Measurements from ENCODE around the gene CHPF. TPM values are rescaled to one million over a fixed set of nuclear protein-coding genes. Genes with fewer than 3 reads are reported as not detected.
A peak's percentile ranks its signal among the peaks of the same experiment; 100 is the strongest.

CHPF gene
- total RNA-seq, 1 experiment from 2014 or later, result 78.2 TPM

DNA sequence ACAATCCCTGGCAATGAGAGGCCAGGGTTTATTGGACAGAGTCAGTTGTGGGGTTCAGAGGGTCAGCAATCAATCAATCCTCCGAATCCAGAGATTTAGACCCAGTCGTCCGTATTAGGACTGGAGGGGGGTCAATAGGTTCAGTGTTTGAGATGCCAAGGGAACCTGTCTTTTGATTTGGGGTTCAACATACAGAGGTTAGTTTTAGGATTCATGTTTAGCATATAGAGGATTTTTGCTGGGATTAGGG lies 44.6 kb downstream of the CHPF start:
- ChIA-PET CTCF (interaction anchor here (0.7 to 2.9 kb wide), 6 partner anchors 11 to 111 kb away, joined by 3 to 19 read pairs (median 8); partner anchors contain the start of gene DNPEP), POLR2A (ENCODE audit: unreplicated experiment) (interaction anchor here (0.6 to 0.7 kb wide), 3 partner anchors 31 to 196 kb away, joined by 3 to 7 read pairs (median 6); no protein-coding TSS in a partner anchor)
- H3K79me2 ChIP-seq (ENCODE audit: low read depth), result peaks cover 18% of the 10 kb centered on the region; the same call in 1 of the 2 replicates
- no peaks in the 10 kb centered on the region; the same call in 1 of the 2 replicates for H3K36me3 ChIP-seq (ENCODE audit: low read depth)
- BruUV-seq (replicated peaks), result no TSS peak
- H2AFZ ChIP-seq, result peak overlapping the region; percentile 73
- intact Hi-C loops (cut with micrococcal nuclease; ENCODE audit: unreplicated experiment), result loop anchor here (5.0 kb wide), 1 partner anchor 42 kb away; no protein-coding TSS in a partner anchor
- TF ChIP-seq, protein P1, sequence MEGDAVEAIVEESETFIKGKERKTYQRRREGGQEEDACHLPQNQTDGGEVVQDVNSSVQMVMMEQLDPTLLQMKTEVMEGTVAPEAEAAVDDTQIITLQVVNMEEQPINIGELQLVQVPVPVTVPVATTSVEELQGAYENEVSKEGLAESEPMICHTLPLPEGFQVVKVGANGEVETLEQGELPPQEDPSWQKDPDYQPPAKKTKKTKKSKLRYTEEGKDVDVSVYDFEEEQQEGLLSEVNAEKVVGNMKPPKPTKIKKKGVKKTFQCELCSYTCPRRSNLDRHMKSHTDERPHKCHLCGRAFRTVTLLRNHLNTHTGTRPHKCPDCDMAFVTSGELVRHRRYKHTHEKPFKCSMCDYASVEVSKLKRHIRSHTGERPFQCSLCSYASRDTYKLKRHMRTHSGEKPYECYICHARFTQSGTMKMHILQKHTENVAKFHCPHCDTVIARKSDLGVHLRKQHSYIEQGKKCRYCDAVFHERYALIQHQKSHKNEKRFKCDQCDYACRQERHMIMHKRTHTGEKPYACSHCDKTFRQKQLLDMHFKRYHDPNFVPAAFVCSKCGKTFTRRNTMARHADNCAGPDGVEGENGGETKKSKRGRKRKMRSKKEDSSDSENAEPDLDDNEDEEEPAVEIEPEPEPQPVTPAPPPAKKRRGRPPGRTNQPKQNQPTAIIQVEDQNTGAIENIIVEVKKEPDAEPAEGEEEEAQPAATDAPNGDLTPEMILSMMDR (conservative IDR thresholded peaks at IDR 0.05), result no peak
- TF ChIP-seq EZH2 (IDR thresholded peaks at IDR 0.05; ENCODE audit: low read depth), result no peak
- H3K27ac ChIP-seq, result peak overlapping the region; percentile 81
- no peaks in the 10 kb centered on the region for H3K9me2 ChIP-seq (ENCODE audit: insufficient read depth)
- no peak for DNase-seq
- peaks cover 7% of the 10 kb centered on the region; the same call in 1 of the 2 replicates for H3K27me3 ChIP-seq (ENCODE audit: insufficient read depth, low read depth)
- peaks cover 4% of the 10 kb centered on the region; the same call in 1 of the 2 replicates for H3F3A ChIP-seq (ENCODE audit: insufficient read depth, low read depth)
- peak overlapping the region; percentile 94 for H3K4me2 ChIP-seq
- peak overlapping the region; percentile 74 for H3K4me3 ChIP-seq
- H3K4me1 ChIP-seq (replicated peaks; ENCODE audit: insufficient read depth), result peaks cover 19% of the 10 kb centered on the region
- H3K9me3 ChIP-seq (ENCODE audit: insufficient read depth, low read depth), result no peaks in the 10 kb centered on the region
- H4K20me1 ChIP-seq (ENCODE audit: insufficient read depth), result no peaks in the 10 kb centered on the region

DNA sequence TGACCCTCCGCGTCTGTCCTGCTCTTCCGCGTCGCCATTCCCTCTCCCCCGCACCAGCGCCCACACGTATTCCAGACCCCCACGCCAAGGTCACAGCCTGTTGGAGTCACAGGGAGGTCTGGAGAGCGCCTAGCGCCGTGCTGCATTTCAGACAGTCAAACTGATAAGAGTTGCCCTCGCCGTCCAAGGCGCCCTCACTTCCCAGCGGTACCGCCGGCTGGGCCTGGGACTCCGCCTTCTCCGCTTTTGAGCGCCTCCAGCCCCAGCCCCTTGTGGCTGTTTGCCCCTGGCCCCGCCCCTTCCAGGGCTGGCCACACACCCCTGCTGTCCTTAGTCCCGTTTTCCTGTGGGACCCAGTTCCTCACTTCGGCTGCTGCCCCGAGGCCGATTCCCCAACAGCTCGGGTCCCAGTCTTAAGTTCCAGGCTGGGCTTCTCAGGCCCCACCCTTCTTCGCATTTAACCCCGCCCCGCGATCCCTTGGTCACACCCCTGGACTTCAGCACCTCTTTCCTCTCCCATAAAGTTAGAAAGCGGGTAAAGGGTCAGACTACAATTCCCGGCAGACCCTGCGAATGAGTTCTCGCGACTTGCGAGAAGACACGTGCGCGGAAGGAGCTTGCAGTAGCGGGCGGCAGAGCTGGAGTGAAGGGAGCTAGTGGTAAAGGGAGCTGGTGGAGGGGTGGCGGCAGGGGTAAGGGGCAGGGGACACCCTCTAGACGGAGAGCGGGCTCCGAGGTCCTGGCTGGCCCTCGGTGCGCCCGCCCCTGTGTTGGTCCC lies 45.1 kb downstream of the CHPF start, which contains the start of gene GMPPA:
Gene GMPPA, plus strand, starts transcription at position 612 of the 778 bp plus-strand sequence. CDS start 1,085 bp downstream, outside the sequence.
- no TSS peak for BruUV-seq (replicated peaks)
- Histone ChIP-seq H3K27ac (peak within 1 kb of the TSS; percentile 81), H3K27me3 (ENCODE audit: insufficient read depth, low read depth) (peaks cover 7% of the 10 kb centered on the region; the same call in 1 of the 2 replicates), H4K20me1 (ENCODE audit: insufficient read depth) (no peaks in the 10 kb centered on the region), H3K9me2 (ENCODE audit: insufficient read depth) (no peaks in the 10 kb centered on the region), H3F3A (ENCODE audit: insufficient read depth, low read depth) (peaks cover 4% of the 10 kb centered on the region; the same call in 1 of the 2 replicates), H3K9me3 (ENCODE audit: insufficient read depth, low read depth) (no peaks in the 10 kb centered on the region), H3K4me3 (peak within 1 kb of the TSS; percentile 74), H3K4me2 (peak within 1 kb of the TSS; percentile 94), H3K4me1 (replicated peaks; ENCODE audit: insufficient read depth) (peaks cover 19% of the 10 kb centered on the region), H3K36me3 (ENCODE audit: low read depth) (no peaks in the 10 kb centered on the region; the same call in 1 of the 2 replicates), H2AFZ (peak within 1 kb of the TSS; percentile 95), H3K79me2 (ENCODE audit: low read depth) (peaks cover 18% of the 10 kb centered on the region; the same call in 1 of the 2 replicates)
- CTCF ChIA-PET, result interaction anchor here (0.5 to 2.9 kb wide), 8 partner anchors 11 to 141 kb away, joined by 3 to 19 read pairs (median 8); partner anchors contain the start of gene DNPEP
- TF ChIP-seq, protein P1 (conservative IDR thresholded peaks at IDR 0.05), result no peak
- no peak for TF ChIP-seq EZH2 (IDR thresholded peaks at IDR 0.05; ENCODE audit: low read depth)
- DNase-seq, result peak; percentile 97
- intact Hi-C loops (cut with micrococcal nuclease; ENCODE audit: unreplicated experiment), result loop anchor here (1.0 to 5.0 kb wide), 2 partner anchors 23 to 41 kb away; no protein-coding TSS in a partner anchor
- POLR2A ChIA-PET (ENCODE audit: unreplicated experiment), result interaction anchor here (0.5 to 0.7 kb wide), 7 partner anchors 9 to 196 kb away, joined by 3 to 10 read pairs (median 6); partner anchors contain the start of gene DNPEP
